Right lobe of liver (tissue), 4 donors: ENCODE results near the gene CERS5.

ENCODE experiments used
- POLR2A ChIP-seq: fragments of 450-650 bp; IDR thresholded peaks from one replicate; pipeline ENCODE4 v1.6.1; 2017; ENCODE audit warnings: antibody characterized with exemption, mild to moderate bottlenecking
- TF ChIP-seq, protein P1 (sequence below), 4 donors: fragments of 200-600 bp in 3 of 4; fragments of 450-650 bp in 1 of 4; IDR thresholded peaks; one replicate each; pipeline versions ENCODE4 v1.5.1 to v1.8.0; 2016 to 2022; ENCODE audit warnings: antibody characterized with exemption in 4 of 4, mild to moderate bottlenecking in 2 of 4
- donor health status: DM: no; HTN: no; CAD: no.
- donor health status: DM: no; HTN: no; CAD: no.
- donor health status: DM: no; HTN: yes; CAD: no.

GRCh38 chr12:50107416-50108268 lies 59.5 kb downstream of the CERS5 start:
- TF ChIP-seq, protein P1, sequence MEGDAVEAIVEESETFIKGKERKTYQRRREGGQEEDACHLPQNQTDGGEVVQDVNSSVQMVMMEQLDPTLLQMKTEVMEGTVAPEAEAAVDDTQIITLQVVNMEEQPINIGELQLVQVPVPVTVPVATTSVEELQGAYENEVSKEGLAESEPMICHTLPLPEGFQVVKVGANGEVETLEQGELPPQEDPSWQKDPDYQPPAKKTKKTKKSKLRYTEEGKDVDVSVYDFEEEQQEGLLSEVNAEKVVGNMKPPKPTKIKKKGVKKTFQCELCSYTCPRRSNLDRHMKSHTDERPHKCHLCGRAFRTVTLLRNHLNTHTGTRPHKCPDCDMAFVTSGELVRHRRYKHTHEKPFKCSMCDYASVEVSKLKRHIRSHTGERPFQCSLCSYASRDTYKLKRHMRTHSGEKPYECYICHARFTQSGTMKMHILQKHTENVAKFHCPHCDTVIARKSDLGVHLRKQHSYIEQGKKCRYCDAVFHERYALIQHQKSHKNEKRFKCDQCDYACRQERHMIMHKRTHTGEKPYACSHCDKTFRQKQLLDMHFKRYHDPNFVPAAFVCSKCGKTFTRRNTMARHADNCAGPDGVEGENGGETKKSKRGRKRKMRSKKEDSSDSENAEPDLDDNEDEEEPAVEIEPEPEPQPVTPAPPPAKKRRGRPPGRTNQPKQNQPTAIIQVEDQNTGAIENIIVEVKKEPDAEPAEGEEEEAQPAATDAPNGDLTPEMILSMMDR (IDR thresholded peaks at IDR 0.05) = no peak
- no peak for TF ChIP-seq POLR2A
